SU-DHL-6 (cell line): Measurements from ENCODE around the gene KCND2.

ENCODE experiments used
- H2AFZ ChIP-seq: fragments of 200-600 bp; sonication (generic); 2 replicates; pipeline ENCODE4 v1.6.1; 2014; ENCODE audit warnings: low read depth, mild to moderate bottlenecking, moderate library complexity, mixed read lengths, antibody characterized with exemption, low read length; ENCODE audit not compliant: severe bottlenecking
- H3F3A ChIP-seq: fragments of 200-600 bp; shearing (Covaris generic); 2 replicates; pipeline ENCODE4 v1.6.0; 2016; ENCODE audit warnings: antibody characterized with exemption, mild to moderate bottlenecking; ENCODE audit not compliant: insufficient read depth
- H3K27ac ChIP-seq: fragments of 200-600 bp; sonication (generic); 2 replicates; pipeline ENCODE4 v1.5.1; 2016; ENCODE audit warnings: low read depth, mild to moderate bottlenecking, low read length, moderate library complexity, mixed read lengths
- H3K27me3 ChIP-seq: fragments of 200-600 bp; sonication (generic), shearing (Covaris generic); 2 replicates; pipeline ENCODE4 v1.6.0; 2014; ENCODE audit warnings: mild to moderate bottlenecking, low read length
- H3K36me3 ChIP-seq: fragments of 200-600 bp; sonication (generic); 2 replicates; pipeline ENCODE4 v1.6.1; 2014; ENCODE audit warnings: mild to moderate bottlenecking, low read length, mixed read lengths
- H3K4me2 ChIP-seq: fragments of 300-600, 200-600 bp; shearing (Covaris generic), sonication (generic); 2 replicates; pipeline ENCODE4 v1.6.0; 2014; ENCODE audit warnings: low read length, low read depth, mild to moderate bottlenecking; ENCODE audit not compliant: poor library complexity, severe bottlenecking
- H3K4me3 ChIP-seq: fragments of 200-600 bp; sonication (generic); 2 replicates; pipeline ENCODE4 v1.5.1; 2014; ENCODE audit warnings: antibody characterized with exemption, low read length, mild to moderate bottlenecking, mixed read lengths; ENCODE audit not compliant: insufficient read depth, poor library complexity, severe bottlenecking
- H3K79me2 ChIP-seq: fragments of 200-600 bp; sonication (generic); 2 replicates; pipeline ENCODE4 v1.6.1; 2014; ENCODE audit warnings: mild to moderate bottlenecking, low read length, moderate library complexity; ENCODE audit not compliant: insufficient read depth
- H3K9ac ChIP-seq: fragments of 200-600 bp; sonication (generic); 2 replicates; pipeline ENCODE4 v1.7.0; 2014; ENCODE audit warnings: mild to moderate bottlenecking, low read length
- H3K9me2 ChIP-seq: fragments of 200-600 bp; sonication (generic); replicated peaks from 2 replicates; pipeline ENCODE4 v1.6.1; 2014; ENCODE audit warnings: low read length; ENCODE audit not compliant: insufficient read depth
- H3K9me3 ChIP-seq: fragments of 200-600 bp; sonication (generic); 2 replicates; pipeline ENCODE4 v1.6.1; 2014; ENCODE audit warnings: low read length, mixed read lengths; ENCODE audit not compliant: insufficient read depth
- H4K20me1 ChIP-seq: fragments of 200-600 bp; sonication (generic); 2 replicates; pipeline ENCODE4 v1.6.1; 2014; ENCODE audit warnings: low read depth, mild to moderate bottlenecking, antibody characterized with exemption, low read length, moderate library complexity, mixed read lengths
- EZH2phosphoT487 ChIP-seq: fragments of 200-600 bp; sonication (generic), shearing (Covaris generic); conservative IDR thresholded peaks from 2 replicates; pipeline ENCODE4 v1.6.1; 2018; ENCODE audit warnings: mild to moderate bottlenecking, antibody characterized with exemption, low read length, moderate library complexity, mixed read lengths
- TF ChIP-seq, protein P1 (sequence below): fragments of 200-600 bp; sonication (generic); IDR thresholded peaks from one replicate; pipeline ENCODE4 v1.5.1; 2017; ENCODE audit warnings: antibody characterized with exemption, mild to moderate bottlenecking, low read length, moderate library complexity; ENCODE audit not compliant: insufficient read depth, poor library complexity, severe bottlenecking

The KCND2 gene

DNA sequence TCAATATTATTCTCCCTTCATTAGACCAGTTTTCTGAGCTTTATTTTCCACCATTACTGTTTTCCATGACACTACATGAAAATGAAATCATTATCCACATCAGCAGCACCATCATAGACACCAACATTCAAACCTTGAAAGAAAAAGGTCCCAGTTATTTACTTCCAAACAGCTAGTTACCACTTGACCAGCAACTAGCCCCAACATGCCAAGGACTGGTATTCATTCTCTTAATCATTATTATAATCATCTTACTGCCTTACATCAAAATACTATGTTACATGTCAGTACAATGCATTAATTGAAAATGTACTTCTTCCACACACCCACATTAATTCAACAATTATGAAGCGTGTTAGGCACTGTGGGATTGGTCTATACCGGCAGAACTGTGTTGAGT, 385.5 kb downstream of the KCND2 start:
- Histone ChIP-seq H3K79me2 (no peaks in the 10 kb centered on the region), H3K4me3 (no peak overlapping the region), H4K20me1 (no peaks in the 10 kb centered on the region), H3F3A (no peaks in the 10 kb centered on the region), H3K9ac (no peak overlapping the region), H3K9me3 (no peaks in the 10 kb centered on the region), H3K27me3 (no peaks in the 10 kb centered on the region), H3K36me3 (no peaks in the 10 kb centered on the region), H2AFZ (no peak overlapping the region), H3K27ac (no peak overlapping the region), H3K4me2 (no peak overlapping the region), H3K9me2 (no peaks in the 10 kb centered on the region)
- TF ChIP-seq, protein P1, sequence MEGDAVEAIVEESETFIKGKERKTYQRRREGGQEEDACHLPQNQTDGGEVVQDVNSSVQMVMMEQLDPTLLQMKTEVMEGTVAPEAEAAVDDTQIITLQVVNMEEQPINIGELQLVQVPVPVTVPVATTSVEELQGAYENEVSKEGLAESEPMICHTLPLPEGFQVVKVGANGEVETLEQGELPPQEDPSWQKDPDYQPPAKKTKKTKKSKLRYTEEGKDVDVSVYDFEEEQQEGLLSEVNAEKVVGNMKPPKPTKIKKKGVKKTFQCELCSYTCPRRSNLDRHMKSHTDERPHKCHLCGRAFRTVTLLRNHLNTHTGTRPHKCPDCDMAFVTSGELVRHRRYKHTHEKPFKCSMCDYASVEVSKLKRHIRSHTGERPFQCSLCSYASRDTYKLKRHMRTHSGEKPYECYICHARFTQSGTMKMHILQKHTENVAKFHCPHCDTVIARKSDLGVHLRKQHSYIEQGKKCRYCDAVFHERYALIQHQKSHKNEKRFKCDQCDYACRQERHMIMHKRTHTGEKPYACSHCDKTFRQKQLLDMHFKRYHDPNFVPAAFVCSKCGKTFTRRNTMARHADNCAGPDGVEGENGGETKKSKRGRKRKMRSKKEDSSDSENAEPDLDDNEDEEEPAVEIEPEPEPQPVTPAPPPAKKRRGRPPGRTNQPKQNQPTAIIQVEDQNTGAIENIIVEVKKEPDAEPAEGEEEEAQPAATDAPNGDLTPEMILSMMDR, result no peak
- TF ChIP-seq EZH2phosphoT487, result no peak

DNA sequence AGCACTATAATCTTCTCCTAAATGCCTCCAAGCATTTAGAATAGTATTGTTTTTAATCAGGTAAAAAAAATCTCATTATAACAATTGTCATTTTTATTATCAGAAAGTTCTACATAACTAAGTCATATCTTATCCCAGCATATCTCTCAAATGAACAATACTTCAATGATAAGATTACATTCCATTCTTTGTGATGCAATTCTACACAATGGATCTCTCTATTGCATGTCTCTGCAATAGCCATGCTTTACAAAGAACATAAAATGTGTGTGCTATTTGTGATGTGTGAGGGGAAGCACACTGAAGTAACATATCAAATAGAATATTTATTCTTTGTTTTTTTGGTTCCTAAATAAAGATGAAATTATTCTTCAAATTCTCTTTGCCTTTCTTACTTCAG, 389.3 kb downstream of the KCND2 start:
- Histone ChIP-seq H3K36me3 (no peaks in the 10 kb centered on the region), H4K20me1 (no peaks in the 10 kb centered on the region), H3K27ac (no peak overlapping the region), H3K4me3 (no peak overlapping the region), H3K4me2 (no peak overlapping the region), H3K9me2 (no peaks in the 10 kb centered on the region), H3K79me2 (no peaks in the 10 kb centered on the region), H3K9me3 (no peaks in the 10 kb centered on the region), H3K9ac (no peak overlapping the region), H3K27me3 (no peaks in the 10 kb centered on the region), H3F3A (no peaks in the 10 kb centered on the region), H2AFZ (no peak overlapping the region)
- TF ChIP-seq, protein P1, result no peak
- TF ChIP-seq EZH2phosphoT487, result no peak

- no peaks in the 10 kb centered on the region for H3K9me3 ChIP-seq
- H3K4me3 ChIP-seq, result no peak overlapping the region
- H3K4me2 ChIP-seq, result no peak overlapping the region
- H2AFZ ChIP-seq, result no peak overlapping the region
- H3K27me3 ChIP-seq, result no peaks in the 10 kb centered on the region
- no peak overlapping the region for H3K27ac ChIP-seq
- H3F3A ChIP-seq, result no peaks in the 10 kb centered on the region
- H3K79me2 ChIP-seq, result no peaks in the 10 kb centered on the region
- no peak overlapping the region for H3K9ac ChIP-seq
- H3K9me2 ChIP-seq, result no peaks in the 10 kb centered on the region
- no peaks in the 10 kb centered on the region for H4K20me1 ChIP-seq
- H3K36me3 ChIP-seq, result no peaks in the 10 kb centered on the region
- no peak for TF ChIP-seq EZH2phosphoT487
- TF ChIP-seq, protein P1, result no peak
Measured at GRCh38 chr7:120665068-120665467, 392.1 kb downstream of the KCND2 start.

DNA sequence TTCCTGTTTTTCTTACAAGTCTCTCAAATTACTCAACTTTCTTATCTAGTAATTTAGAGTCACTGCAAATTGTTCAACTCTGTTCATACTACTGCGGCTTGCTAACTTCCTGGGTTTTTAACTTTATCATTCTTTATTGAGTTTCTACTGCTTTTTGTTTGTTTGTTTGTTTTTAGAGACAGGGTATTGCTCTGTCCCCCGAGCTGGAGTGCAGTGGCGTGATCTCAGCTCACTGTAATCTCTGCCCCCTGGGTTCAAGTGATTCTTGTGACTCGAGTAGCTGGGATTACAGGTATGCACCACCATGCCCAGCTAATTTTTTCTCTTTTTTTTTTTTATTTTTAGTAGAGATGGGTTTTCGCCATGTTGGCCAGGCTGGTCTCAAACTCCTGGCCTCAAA, 402.1 kb downstream of the KCND2 start:
- no peaks in the 10 kb centered on the region for H4K20me1 ChIP-seq
- TF ChIP-seq, protein P1, result no peak
- TF ChIP-seq EZH2phosphoT487, result no peak
- no peaks in the 10 kb centered on the region for H3K9me2 ChIP-seq
- no peak overlapping the region for H3K9ac ChIP-seq
- no peaks in the 10 kb centered on the region for H3F3A ChIP-seq
- H3K9me3 ChIP-seq, result no peaks in the 10 kb centered on the region
- no peaks in the 10 kb centered on the region for H3K36me3 ChIP-seq
- no peaks in the 10 kb centered on the region for H3K79me2 ChIP-seq
- no peaks in the 10 kb centered on the region for H3K27me3 ChIP-seq
- no peak overlapping the region for H3K4me3 ChIP-seq
- no peak overlapping the region for H2AFZ ChIP-seq
- H3K4me2 ChIP-seq, result no peak overlapping the region
- no peak overlapping the region for H3K27ac ChIP-seq
